NOMO-1 treated with DMSO at 0.1 percent for 48 hours (cell line): ENCODE data around the gene SPATS2.
A peak's percentile ranks its signal among the peaks of the same experiment; 100 is the strongest.

ENCODE experiments used
- DNase-seq: peaks from one replicate; lab custom pipeline; 2025; ENCODE audit not compliant: unreplicated experiment; lab: John Stamatoyannopoulos, UW

The SPATS2 gene

DNA sequence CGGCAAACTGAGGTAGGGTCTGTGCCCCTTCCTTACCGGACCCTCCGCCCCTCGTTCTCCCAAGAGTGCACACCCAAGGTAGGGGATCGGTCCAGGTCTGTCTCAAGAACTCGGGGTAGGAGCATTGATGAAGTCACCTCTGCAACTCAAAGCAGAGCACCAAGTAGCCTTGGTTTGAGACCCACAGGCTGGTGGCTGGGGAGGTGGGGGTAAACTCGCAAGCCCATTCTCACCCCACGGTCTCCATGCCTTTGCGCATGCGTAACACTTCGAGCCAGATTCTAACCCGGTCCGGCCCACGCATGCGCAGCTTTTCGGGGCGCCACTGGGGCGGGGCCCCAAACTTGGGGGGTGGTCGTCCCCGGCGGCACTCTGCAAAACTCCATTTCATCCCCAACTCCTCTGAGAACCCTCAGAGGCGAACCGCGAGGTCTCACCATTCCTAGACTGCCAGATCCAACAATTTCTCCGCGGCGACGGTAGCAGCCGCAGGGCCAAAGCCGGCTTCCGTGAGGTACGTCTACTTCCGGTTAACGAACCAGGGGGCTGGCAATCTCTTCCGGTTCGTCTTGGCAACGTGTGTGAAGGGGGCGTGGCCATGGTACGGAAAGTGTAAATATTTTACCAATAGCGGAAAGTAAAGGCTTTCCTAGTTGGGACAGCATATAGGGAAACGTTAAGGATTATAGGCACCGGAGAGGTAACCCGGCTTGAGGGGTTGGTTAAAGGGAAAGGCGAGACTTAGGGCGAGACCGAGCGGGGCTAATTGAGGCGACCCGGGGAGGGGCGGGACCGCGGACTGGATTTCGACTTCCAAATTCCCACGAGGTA, 200.6 kb downstream of the SPATS2 start, which contains the start of gene MCRS1:
TSS of gene MCRS1 (minus strand) at position 532 of the 831 bp plus-strand sequence. CDS start 1,411 bp downstream, outside the sequence.
- DNase-seq: peak; percentile 91

DNA sequence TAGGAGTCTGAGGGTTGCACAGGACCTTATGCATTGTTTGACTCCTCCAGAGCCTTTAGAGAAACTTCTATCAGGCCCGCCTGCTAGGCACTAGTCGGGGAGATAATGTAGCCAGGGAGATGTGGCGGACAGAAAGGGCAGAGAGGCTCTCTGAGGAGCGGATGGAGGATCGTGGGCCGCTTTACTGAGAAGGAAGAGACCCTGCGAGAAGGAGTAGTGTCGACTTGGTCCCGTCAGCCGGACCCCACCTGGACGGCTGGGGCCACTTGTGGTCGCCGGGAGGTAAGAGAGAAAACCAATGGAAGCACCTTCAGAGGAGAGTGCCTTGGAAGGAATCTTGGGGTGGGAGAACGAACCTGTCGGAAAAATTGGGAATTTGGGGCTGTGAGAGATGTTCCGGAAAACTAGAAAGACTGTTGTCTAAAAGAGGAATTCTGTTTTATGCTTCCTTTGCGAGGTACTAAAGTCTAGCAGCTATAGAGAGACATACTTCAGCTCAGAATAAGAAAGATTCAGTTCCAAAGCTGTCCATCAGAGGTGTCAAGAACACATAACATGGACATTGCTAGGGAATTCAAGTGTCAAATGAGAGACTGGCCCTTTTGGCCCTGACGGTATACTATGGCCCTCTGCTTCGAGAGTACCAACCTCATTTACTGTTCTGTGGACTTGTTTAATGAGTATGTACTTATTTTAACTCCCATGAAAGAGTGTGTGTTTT, 201.3 kb downstream of the SPATS2 start:
- peak; percentile 15 for DNase-seq
